ENCODE measurements around the gene GPR39.

The GPR39 gene

DNA sequence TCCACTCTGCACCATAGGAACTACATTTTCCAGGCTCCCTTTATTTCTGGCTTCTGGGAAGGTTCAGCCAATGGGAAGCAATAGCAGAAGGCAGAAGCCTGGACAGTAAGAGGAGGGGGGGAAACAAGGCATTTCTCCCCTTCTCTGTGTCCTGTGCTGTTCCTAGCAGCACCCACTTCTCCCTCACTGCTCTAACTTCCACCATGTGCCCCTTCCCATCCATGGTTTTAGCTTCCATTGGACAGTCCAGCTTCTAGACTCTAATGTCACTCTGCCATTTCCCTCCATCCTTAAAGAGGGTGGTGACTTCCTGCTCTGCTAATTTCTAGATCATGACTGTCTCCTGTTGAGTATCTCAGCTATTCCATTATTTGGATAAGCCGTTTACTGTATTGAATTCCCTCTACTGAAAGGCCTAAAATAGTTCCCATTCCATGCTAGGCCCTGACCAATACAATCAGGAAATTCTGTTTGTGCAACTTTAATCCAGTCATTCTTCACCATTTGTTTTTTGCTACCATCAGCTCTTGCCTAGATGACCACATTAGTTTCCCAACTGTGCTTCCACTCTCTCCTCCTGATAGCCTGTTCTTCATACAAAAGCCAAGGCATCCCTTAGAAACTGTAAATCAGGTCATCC is 274.2 kb downstream of the GPR39 start:
- FAIRE-seq: no peak

DNA sequence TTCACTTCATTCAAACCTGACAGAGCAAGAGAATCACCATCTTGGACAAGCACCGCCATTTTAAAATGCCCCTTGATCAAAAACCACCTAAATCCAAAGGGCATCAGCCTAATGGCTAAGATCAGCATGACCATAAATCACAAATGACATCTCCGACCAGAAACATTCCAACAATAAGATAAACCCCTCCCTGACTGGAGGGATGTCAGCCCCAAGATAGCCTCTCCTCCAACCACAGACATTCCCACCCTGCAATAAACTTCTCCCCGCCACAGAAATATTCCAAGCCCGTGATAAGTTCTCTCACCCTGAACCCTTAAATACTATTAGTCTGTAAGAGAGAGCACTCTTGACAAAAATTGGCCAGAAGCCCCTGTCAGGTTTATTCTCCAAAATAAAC is 275.0 kb downstream of the GPR39 start:
- FAIRE-seq: no peak

DNA sequence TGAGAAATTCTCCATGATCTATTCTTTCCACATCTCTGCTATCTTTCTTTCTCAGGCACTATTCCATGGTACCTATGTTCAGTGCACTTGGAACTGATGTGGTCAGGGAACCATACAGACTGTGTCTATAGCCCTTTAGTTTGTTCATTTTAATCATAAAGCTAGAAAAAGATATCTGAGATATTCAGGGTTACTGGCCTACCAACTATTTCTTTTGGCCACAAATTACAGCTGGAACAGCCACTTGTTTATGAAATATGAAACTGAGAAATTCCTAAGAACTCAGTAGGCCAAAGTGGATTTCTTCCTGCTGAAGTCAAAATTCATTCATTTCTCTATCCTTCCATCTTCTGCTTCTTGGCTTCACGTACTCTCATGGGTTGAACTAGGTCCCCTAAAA is 276.2 kb downstream of the GPR39 start:
- no peak for FAIRE-seq

Measured in TTC549 (cell line).